GM19372 (cell line): ENCODE data around the gene MSANTD7.
"Not testable (repeated sequence)": the region's sequence is repeated elsewhere in the genome, so short reads cannot be mapped to it uniquely, and the experiment has no call there.

Experiments used
- ATAC-seq: cut with Tn5 transposase; IDR thresholded peaks from one replicate; pipeline ENCODE4 v1.9.1; 2021; ENCODE audit warnings: mild to moderate bottlenecking, low read depth, moderate library complexity; ENCODE audit not compliant: unreplicated experiment

MSANTD7 gene, protein sequence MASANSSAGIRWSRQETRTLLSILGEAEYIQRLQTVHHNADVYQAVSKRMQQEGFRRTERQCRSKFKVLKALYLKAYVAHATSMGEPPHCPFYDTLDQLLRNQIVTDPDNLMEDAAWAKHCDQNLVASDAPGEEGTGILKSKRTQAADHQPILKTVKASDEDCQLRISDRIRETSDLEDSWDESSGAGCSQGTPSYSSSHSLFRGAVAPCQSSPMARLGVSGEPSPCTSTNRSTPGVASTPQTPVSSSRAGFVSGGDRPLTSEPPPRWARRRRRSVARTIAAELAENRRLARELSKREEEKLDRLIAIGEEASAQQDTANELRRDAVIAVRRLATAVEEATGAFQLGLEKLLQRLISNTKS

DNA sequence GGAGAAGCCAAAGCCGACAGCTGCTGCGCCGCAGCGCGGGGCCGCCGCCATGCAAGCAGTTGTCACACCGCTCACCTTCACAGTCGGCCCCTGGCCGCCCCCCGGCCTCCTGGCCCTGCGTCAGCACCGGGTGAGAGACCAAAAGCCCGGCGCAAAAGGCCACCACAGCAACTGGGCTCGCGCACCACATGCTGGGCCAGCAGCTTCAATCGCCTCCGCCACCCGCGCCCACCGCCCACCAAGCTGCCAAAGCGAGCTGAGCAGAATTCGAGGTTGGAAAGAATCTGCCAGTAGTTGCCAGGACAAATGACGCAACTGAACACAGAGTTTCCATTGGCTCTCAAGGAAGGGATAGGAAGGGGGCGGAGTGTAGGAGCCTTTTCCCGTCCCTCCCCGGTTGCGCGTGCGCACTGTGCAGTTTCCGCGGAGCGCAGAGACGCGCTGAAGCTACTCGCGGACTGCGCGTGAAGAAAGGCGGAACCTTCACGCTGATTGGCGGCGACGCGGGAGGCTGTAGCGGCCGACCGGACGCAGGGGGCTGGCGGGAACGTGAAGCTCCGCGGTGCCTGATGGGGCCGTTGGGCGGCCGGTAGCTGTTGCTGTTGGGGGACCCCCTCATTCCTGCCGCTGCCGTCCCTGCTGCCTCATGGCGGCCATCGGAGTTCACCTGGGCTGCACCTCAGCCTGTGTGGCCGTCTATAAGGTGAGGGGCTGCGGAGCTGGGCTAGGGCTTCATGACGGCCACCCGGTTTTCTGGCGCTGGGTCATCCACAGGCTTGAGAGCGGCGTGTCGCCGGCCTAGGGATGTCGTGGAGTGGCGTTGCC is at the start of gene MSANTD7, which contains the start of the genes CDNF and HSPA14:
Gene MSANTD7, plus strand, starts transcription at position 550 of the 825 bp plus-strand sequence. CDS start 3,979 bp downstream, outside the sequence.
Gene CDNF, minus strand, starts transcription at position 281 of the 825 bp plus-strand sequence. Its CDS starts 91 bp downstream, at position 190.
Gene HSPA14, plus strand, starts transcription at position 550 of the 825 bp plus-strand sequence. Its CDS starts 97 bp downstream, at position 647.
- peak; percentile 91 for ATAC-seq

DNA sequence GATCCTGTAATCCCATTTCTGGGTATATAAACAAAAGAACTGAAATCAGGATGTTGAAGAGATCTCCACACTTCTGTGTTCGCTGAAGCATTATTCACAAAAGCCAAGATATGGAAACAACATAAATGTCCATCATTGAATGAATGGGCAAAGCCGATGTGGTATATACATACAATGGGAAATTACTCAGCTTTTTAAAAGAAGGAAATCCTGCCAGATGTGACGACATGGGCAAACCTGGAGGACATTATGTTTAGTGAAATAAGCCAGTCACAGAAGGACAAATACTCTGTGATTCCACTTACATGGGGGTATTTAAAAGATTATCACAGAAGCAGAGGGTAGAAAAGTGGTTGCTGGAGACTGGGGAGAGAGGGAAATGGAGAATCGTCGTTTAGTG is 39.5 kb upstream of the MSANTD7 start:
- no peak for ATAC-seq

DNA sequence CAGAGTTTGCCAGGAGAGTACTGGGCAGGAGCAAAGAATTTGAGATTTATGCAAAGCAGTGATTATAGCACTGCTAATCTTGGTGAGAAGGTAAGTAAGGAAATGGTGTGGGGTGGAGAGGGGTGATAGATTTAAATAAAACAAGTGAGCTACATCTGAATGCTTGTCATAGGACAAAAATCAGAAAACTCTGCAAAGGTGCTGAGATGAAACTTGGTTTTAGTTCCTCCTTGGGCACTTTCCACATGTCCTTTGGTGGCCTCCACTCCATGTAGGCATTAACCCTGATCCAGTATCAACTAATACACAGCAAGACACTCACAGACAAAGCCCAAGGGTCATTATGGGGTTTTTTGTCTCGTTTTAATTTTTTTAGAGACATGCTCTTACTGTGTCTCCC is 37.7 kb upstream of the MSANTD7 start:
- no peak for ATAC-seq

DNA sequence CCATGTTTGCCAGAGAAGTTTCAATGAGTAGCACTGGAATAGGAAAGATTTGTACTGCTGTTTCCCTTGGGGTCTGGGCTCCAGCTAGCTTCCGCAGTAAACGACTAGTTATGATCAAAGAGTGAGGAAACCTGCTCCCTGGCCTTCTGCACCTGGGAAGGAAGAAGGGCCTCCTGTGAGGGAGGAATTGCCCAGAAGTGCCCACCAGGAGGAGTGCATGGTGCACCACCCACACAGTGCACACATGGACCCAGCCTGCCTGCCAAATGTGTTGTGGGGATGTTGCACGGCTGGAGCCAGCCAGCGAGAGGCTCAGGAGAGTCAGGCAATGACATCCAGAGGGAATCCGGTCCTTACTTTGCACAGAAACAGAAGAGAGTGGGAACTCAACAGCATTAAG is 36.4 kb upstream of the MSANTD7 start:
- no peak for ATAC-seq

DNA sequence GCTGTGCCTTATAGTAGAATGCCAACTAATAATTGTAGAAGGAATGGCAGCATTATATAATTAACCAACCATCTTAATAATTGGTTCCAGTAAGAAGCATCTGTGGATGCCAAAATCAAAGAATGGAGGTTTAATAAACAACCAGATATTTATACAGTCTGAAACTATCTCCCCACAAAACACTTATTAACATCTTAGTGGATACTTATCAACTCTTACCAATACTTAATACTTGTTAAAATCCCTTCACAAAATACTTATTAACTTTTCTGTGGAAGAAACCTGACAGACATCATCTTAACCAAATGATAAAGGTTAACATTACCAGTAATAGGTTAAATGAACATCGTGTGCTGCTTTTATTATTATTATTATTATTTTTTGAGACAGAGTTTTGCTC is 34.3 kb upstream of the MSANTD7 start:
- no peak for ATAC-seq

DNA sequence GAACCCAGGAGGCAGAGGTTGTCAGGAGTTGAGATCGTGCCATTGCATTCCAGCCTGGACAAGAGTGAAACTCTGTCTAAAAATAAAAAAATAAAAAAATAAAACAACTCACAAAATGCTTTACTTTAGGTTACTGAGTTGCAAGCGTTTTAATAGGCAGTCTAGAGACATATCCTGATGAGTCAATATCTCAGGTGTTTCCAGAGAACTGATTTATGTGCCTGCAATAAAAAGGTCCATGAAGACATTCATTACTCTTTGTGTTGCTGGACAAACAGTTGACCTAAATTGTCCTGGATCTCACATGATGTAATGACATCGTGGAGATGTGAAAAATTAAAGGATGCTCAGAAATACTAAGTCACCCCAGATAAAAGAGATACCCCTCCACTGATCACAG is 31.8 kb upstream of the MSANTD7 start:
- ATAC-seq = no peak

DNA sequence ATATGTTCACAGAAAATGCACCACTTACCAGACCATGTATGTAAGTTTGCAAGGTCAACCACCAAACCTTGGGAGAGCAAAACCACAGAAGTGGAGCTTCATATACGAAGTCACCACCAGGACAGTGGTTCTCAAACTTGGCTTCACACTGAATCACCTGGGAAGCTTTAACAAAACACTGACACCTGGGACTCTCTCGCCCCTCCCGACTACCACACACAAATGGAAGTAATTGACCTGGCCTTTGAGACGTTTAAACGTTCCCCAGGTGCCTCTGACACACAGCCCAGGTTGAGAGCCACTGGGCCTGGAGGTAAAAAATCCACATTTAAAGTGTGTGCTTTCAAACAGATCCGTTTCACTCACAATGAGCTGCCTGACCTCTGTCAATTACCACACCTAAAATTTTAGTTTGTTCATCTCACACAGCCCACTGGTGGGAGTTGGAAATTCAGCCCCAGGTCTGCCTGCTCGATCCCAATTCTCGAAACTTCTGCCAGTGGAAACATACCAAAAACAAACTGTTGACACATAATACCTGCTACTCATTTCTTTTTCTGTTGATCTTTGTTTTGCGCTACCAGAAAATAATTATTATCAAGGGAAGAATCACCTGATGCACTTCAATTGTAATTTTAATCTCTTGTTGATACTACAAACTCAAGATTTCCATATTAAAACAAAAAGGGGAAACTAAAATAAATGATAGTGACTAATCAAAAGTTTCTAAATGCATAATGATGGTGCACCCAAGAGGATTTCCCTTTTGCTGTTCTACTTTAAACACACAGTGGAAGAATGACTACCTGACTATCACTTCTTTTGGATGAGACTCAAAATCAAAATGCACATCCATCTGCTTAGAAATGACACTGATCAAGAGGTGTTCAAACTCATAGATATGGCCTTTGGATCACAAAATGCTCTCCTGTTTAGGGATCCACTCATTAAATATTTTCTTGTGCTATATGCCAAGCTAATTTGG is 26.8 kb upstream of the MSANTD7 start:
- ATAC-seq = no peak

DNA sequence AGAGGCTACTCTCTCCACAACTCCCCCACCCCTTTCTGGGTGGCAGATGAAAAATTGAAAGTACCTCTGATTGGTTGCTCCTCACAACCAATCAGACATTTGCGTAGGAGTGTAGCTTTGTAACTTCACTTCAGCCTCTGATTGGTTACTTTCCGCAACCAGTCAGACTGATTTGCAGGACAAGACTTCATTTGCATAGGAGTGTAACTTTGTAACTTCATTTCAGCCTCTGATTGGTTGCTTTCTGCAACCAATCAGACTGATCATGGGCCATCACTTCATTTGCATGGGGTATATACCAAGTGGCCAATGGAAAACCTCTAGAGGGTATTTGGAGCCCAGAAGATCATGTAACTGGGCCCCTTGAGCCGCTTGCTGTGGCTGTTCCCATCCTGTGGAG is 25.8 kb upstream of the MSANTD7 start:
- ATAC-seq = no peak

DNA sequence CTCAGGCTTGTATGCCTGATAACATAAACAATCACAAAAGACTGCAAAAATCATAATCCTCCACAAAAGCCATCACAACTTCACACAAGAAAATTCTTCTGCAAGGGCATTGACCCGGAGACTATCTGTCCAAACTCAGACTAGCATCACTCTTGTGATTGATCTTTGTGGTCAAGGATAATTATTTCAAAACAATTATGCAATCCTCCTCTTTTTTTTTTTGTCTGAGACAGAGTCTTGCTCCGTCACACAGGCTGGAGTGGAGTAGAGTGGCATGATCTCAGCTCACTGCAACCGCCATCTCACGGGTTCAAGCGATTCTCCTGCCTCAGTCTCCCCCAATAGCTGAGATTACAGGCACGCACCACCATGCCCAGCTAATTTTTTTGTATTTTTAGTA is 22.4 kb upstream of the MSANTD7 start:
- ATAC-seq = no peak

DNA sequence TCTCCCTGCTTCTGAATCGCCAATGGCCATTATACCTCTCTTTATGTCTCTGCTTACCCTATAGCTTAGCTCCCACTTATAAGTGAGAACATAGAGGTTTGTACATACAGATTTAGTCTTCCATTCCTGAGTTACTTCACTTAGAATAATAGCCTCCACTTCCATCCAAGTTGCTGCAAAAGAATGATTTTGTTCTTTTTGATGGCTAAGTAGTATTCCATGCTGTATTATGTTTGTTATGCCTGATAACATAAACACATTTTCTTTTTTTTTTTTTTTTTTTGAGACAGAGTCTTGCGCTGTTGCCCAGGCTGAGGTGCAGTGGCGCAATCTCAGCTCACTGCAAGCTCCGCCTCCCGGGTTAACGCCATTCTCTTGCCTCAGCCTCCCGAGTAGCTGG is 21.4 kb upstream of the MSANTD7 start:
- ATAC-seq = not testable (repeated sequence)

DNA sequence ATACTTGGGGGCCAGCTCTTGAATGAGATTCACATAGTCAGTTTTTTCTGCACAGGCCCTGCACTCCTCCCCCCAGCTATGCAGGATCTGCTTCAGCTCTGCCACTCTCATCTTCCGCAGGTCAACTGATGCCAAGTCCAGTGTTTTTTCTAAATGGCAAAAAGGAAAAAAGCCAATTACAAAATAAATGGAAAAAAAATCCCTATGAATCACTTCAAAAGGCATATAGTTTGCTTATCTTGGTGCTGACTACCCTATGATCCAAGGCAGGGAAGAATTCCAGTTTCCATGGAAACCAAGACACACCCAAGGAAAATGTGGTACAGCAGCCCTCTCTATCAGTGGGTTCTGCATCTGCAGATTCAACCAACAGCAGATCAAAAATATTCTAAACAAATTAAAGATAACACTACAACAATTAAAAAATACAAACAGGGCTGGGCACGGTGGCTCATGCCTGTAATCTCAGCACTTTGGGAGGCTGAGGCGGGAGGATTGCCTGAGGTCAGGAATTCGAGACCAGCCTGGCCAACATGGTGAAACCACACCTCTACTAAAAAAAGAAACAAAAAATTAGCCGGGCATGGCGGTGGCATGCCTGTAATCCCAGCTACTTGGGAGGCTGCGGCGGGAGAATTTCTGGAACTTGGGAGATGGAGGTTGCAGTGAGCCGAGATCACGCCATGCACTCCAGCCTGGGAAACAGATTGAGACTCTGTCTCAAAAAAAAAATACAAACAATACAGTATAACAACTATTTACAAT is 17.9 kb upstream of the MSANTD7 start:
- no peak for ATAC-seq

DNA sequence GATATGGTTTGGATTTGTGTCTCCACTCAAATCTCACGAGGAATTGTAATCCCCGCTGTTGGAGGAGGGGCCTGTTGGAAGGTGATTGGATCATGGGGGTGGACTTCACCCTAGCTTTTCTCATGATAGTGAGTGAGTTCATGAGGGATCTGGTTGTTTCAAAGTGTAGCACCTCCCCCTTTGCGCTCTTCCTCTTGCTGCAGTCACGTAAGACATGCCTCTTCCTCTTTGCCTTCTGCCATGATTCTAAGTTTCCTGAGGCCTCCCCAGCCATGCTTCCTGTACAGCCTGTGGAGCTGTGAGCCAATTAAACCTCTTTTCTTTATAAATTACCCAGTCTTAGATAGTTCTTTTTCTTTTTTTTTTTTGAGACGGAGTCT is 17.3 kb upstream of the MSANTD7 start:
- no peak for ATAC-seq

DNA sequence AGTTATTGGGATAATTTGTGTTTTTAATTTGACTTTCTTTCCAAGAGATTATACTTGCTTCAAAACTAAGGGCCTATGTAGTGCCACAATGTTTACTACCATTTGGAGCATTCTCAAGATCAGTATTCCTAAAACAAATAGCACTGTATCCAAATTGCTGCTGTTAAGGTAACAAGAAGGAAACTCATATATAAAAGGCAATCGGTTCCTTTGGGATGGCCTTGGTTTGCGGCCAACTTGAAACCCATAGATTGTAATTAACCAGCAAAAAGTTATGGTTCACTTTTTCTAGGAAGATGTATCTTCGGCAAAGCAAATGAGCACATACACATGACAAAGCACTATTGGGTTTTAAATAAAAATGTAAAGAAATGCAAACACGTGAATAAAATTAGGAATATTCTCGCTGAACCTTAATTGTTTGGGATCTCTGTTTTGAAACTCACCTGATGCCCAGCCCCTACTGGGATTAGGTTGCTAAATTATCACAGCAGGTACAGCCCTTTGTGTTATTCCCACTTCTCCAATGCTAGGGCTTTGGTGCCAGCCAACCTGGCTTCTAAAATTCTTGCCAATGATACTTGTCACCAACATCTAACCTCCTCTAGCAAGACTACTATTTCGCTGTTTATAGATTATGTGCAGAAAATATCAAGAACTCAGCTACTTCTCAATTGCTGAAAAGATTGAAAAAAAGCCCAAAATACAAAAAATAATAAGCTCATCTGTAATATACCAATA is 16.3 kb upstream of the MSANTD7 start:
- ATAC-seq = no peak

DNA sequence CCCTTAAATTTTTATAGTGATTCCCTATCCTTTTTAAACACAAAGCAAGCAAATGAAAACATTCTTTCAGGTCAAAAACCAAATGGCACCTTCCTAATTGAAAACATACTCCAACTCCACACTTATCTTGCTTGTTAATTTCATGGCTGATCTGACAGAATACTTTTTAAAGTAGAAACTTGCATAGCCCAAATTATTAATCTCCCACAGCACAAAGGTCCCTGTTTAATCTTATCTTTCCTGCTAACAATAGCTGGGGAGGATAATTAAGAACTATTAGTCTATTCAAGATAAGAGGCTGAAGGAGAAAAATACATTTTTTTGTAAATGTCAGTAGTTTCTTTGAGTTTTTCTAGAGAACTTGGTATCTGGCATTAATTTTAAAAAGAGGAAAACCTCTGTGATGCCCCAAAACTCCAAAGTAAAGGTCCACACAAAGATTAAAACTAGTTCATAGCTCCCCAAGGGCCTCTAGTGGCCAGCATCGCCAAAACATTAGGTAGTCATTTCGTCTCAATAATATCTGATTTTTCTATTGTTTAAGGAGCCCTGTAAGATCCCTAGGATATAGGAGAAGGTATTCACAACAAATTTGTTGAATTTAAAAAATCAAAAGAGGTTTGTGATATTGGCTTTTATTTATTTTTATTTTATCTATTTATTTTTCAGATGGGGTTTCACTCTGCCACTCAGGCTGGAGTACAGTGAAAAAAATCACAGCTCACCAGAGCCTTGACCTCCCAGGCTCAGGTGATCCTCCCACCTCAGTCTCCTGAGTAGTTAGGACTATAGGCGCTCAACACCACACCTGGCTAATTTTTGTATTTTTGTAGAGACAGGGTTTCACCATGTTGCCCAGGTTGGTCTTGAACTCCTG is 15.0 kb upstream of the MSANTD7 start:
- ATAC-seq = no peak

DNA sequence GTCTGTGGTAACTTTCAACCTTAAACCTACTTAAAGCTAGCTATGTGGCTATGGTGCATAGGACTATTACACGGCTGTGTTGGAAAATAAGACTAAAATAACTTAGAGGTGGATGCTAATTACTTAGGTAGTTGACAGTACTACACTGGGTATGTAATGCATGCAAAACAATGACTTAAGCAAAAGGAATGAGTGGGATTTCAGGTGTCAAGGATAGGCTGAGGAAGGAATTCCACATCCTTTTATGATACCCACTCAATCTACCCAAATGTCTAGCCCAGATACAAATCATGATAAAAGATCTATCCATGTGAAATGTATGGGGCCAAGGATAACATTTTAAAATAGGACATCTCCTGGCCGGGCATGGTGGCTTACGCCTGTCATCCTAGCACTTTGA is 14.1 kb upstream of the MSANTD7 start:
- no peak for ATAC-seq

DNA sequence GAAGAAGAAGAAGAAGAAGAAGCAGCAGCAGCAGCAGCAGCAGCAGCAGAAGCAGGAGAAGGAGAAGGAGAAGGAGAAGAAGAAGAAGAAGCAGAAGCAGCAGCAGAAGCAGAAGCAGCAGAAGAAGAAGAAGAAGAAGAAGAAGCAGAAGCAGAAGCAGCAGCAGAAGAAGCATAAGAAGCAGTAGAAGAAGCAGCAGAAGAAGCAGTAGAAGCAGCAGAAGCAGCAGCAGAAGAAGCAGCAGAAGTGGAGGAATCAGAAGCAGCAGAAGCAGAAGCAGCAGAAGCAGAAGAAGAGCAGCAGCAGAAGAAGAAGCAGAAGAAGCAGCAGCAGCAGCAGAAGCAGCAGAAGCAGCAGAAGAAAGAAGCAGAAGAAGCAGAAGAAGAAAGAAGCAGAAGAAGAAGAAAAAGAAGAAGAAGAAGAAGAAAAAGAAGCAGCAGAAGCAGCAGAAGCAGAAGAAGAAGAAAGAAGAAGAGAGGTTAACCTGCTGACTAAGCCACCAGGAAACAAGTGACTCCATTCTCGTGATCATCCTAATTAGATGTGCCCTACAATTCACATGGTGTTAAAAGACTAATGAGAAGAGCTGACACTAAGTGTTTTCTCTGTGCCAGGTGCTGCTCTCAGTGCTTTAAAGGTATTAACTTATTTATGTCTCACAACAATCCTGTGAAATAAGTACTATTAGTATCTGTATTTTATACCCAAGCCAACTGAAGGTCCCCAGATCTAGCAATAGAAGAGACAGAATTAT is 11.9 kb upstream of the MSANTD7 start:
- ATAC-seq = no peak

DNA sequence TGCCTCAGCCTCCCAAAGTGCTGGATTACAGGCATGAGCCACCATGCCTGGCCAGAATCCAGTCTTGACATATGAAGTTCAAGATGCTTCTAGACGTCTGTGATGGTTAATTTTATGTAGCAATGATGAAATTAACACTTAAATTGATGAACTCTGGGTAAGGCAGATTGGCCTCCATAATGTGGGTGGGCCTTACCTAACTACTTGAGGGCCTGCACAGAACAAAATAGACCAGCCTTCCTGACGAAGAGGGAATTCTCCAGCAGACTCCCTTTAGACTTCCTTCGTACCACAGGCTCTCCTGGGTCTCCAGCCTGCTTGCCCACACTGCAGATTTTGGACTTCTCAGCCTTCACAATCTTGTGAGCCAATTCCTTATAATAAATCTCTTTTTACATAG is 5.0 kb upstream of the MSANTD7 start:
- no peak for ATAC-seq
